MV-4-11 (cell line): ENCODE measurements around the gene MAP6.

ENCODE experiments used
- DNase-seq: peaks from one replicate; lab custom pipeline; 2025; lab: John Stamatoyannopoulos, UW

MAP6 gene

GRCh38 chr11:75667255-75667830 is 1.5 kb downstream of the MAP6 start:
- DNase-seq = no peak

DNA sequence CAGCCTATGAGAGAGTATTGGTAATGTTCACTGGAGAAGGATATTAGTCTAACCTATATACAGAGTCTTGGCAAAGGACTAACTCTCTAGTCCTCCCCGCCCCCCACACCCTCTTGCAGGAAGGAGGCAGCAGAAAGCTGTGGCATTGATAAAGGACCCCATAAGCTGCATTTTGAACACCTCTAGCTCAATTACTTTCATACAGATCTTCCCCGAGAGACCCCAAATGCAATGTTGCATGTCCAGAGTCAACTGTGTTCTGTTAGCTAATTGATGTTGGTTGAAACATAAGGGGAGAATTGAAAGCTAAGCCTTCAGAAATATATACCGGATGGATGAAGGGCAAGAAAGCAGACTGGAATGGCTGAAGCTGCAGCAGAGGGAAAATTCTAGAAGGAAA is 2.8 kb downstream of the MAP6 start:
- no peak for DNase-seq

DNA sequence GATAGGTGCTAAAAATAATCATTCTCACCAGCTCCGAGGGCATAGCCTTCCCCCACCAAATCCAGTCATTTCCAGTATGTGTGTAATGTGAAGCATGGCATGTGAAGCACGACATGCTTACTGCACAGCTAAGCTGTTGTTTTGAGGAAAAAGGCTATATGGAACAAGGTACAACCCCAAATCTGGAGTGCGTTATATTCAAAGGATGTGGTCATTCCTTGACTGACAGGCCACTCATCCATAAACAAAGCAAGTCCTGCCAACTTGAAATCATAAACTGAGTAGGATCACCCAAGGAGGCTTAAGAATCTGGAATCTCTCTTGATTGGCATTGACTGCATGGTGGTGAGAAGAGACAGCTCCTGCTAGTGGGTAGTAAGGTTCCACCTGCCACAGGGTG is 3.7 kb downstream of the MAP6 start:
- DNase-seq = no peak

DNA sequence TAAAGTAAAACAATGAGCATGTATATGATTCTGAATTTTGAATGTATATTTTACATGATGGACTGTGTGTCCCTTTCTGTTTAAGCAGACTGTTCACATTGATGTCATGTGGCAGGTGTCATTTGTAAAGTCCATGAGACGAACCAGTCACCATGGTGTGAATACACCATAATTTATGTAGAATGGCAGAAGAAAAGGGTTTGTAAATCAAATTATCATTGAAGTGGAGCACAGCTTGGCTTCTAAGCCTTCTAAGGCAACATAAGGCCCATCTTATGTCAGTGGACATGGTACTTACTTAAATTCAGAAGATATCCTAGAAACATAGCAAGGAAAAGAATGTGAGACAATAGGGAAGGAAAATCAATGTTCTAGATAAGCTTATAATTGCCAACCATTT is 4.4 kb downstream of the MAP6 start:
- DNase-seq = no peak

DNA sequence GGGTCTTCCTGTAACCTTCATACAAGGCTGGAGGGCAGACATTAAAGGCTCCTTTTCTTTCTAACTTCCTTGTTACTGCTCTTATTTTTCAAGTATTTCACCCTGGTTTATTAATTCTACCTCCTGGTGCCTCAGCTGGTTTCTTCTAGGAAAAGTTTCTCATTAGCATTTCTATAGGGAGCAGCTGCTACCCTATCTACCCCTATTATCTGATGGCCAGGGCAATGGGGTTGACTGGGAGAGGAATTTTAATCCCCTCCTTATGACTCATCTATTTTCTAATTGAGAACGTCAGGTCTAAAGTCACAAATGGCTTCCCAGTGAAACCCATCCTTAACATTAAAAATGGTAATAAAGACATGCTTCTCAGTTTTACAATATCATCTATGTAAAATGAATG is 5.0 kb downstream of the MAP6 start:
- DNase-seq = no peak

DNA sequence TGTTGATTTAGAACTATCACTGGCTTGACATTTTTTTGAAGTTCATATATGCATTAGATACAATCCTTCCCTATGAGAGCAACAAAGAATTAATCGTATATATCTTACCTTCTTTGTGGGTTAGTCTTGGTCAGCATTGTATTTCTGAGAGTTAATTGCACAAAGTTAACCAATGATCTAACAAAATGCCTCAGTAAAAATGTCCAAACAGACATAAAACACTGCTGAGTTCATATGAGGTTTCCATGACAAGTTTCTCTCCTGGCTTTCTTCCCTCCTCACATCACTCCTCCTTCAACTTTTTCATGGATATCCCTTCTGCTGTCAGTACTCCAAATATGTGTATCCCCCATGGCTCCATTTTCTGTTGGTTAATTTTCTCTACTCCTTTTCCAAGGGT is 9.0 kb downstream of the MAP6 start:
- DNase-seq = no peak

DNA sequence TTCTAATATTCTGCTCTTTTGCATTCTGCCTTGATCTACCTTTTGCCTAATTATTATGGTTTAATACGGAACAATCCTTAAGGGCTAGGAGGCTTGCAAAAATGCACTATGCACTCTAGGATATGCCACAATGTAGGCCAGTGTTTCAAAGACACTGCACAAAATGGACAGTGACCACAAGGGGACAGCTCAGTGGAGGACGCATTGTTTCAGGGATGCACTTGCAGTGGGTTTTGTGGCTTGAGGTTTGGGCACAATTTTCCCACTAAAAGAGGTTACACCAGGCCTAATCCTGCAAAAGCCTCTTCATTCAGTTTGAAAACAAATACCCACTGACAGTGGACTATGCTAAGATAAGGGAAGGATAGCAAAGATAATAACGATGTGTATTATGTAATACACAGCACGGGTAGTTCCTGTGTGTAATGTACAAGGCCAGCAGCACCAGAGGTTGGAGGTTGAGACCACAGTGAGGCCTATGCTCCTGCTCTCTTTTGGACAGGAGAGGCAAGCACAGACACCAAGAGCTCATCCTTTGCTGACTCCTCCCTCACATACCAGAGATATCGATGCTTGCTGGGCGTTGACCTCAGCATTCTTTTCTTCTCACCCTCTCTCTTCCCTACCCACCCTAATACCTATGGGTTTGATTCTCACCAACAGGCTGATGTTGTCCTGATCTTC is 12.7 kb downstream of the MAP6 start:
- DNase-seq = peak; percentile 48

DNA sequence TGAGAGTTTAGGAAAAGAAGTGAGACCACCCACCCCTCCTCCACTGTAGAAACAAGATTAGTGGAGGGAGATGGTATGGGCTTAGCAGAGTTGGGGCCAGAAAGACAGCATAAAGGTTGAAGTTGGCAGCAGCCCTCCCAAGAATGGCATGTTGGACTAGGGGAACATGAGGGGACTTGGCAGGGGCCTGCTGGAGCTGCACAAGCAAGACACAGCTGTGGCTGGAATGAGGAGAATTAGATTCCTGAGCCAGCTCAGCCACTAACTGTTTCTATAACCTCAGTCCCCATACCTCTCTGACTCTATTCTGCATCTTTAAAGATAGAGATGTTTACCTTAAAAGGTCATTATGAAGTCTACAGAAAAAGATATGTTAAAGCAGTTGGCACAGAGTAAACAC is 13.2 kb downstream of the MAP6 start:
- no peak for DNase-seq

DNA sequence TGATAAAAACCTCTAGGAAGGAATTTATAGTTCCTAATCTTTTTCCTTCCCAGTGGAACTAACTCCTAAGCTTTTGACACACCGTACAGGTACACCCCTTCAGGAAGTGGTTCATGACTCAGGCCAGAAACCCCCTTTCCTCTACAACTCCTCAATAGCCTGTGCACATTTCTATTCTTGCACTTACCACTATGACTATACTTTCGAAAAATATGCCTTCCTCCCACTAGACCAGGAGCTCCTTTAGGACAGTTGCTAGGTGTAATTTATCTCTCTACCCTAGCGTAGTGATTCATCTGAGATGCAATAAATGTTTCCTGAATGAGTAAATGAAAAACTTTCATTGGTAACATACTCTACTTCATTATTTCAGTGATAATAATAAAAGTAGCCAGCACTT is 14.5 kb downstream of the MAP6 start:
- DNase-seq = no peak

GRCh38 chr11:75653532-75653931 is 15.3 kb downstream of the MAP6 start:
- DNase-seq = no peak

DNA sequence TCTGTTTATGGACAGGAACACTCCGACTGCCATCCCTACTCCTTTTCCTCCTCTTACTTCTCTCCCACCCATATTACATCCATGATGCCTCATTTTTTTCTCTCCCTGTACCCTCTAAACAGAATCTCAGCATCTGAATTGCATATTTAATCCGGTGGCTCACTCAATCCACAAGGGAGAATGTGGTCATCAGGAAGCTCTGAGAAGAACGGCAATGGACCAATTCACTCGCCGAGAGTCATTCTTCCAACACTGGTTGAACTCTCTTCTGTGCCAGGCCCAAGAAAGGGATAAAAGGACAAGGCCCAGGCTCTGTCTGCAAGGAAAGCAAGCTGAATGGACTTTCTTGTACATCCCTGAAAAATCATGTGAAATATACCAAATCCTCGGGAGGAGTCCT is 15.9 kb downstream of the MAP6 start:
- DNase-seq = no peak

GRCh38 chr11:75651218-75651617 is 17.6 kb downstream of the MAP6 start:
- DNase-seq = no peak

DNA sequence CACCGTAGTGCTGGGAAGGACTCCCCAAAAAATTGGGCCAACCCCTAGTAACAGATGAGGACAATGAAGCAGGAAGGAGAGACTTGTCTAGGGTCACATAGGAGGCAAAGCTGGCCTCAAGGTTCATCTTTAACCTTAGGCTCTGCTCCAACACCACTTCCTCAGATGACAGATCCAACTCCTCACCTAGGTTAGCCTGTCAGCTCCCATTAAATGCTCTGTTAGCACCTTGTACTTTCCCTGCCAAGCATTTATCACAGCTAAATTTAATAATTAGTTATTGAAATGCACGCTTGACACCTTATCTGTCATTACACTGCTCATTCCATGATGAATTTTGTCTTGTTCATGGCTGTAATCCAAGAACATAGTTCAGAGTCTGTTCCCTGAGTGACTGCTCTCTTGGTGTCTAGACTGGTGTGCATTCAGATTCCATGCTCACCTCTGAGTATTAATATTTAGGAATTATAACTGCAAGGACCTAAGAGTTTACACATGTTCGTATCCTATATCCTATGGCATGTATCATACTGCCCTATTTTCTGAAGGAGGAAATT is 18.6 kb downstream of the MAP6 start:
- no peak for DNase-seq

GRCh38 chr11:75644946-75645345 is 23.9 kb downstream of the MAP6 start:
- no peak for DNase-seq

GRCh38 chr11:75644370-75644769 is 24.5 kb downstream of the MAP6 start:
- no peak for DNase-seq

DNA sequence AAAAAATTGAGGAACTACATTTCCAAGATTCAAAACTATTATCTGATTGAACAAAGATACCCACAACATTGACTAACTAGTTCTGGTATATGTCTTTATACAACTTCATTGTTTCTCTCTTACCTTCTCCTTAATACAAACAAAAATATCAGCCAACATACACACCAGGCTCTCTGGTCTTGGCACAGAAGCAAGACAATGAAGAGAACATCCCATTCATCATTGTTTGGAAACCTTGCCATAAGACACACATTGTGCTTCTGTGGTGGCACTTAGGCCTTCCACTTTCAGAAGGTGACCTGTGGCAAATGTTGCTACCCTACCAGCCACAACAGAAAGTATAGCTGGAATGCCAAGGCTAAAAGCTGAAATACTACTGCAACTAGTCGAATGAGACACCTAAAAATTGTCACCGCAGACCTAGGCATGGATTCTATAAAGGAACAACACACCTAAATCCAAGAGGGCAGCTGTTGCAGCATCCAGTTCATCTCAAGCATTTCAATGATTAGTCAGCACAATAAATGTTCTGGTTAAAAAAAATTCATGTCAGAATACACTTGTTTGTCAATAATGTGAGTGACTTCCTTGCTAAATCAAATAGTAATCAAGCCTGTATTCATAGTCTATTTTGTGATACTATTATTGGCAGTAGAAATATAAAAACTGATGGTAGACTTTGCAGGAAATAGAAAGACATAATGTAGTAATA is 26.3 kb downstream of the MAP6 start:
- no peak for DNase-seq

DNA sequence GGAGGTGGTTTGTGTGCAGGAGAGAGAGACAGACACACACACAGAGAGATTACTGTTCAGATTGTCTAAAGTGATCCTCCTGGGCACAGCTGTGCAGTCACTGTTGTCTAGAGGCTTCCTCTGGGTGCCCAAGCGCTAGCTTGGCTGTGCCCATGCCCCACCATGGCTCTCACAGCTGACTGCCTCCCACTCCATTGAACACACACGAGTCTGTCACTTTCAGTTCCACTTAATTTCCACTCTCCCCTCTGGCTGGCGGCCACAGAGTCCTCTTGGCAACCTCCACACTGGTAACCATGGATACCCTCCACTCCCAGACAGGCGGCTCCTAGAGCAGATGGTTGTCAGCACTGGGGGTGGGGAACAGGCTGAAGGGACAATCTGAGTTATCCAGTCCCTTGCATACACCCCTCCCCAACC is 29.1 kb downstream of the MAP6 start:
- peak; percentile 97 for DNase-seq

DNA sequence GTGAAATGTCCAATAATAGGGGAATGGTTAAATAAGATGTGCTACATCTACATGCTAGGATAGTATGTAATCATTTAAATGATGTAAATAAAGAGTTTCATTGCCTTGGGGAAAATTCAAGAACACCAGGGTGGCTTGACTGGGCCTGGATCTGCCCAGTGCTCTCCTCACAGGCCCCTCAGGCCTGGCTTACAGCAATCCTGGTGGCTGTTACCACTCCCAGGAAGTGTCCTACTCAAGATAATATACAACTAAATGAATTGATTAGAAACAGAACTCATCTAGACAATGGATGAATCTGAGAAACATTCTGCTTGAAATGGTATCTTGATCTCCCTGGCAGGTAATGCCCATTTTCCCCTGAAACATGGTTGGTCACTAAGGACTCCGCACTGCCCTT is 30.8 kb downstream of the MAP6 start:
- DNase-seq = no peak

DNA sequence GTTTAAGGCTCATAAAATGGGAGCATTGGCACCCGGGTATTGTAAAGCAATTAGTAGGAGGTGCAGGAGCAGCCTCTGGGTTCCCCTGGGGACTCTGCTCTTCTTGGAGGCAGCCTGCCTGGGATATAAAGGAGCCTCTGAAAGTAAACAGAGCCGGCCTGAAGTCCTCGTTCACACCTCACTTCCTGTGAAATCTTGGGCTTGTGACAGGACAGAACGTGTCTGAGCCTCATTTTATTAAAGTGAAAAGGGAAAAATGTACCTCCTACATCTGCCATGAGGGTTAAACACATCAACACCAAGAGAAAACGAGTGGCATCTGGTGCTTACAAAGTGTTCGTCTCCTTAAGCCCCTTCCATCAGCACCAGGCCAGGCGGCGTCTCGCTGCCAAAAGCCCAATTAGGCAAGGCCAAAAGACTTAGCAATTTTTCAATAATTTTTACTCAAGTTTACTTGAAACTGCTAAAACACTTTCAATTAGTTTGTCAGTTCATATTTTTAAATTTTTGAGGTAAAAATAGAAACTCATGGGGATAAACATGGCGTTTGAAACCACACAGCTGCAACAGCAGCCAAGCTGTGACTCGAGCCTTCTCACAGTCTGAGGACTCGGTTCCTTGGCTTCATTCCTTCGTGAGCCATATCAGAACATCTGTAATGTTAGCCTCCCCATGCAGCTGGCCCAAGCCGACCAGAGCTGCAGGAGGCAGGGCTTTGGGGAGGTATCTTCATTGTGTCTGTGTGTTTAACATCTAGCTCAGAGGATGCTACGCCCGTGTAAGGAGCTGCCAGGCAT is 33.6 kb downstream of the MAP6 start:
- no peak for DNase-seq

GRCh38 chr11:75633409-75634066 is 35.3 kb downstream of the MAP6 start:
- DNase-seq = no peak

- DNase-seq = no peak
Measured at GRCh38 chr11:75632962-75633361, 35.9 kb downstream of the MAP6 start.

DNA sequence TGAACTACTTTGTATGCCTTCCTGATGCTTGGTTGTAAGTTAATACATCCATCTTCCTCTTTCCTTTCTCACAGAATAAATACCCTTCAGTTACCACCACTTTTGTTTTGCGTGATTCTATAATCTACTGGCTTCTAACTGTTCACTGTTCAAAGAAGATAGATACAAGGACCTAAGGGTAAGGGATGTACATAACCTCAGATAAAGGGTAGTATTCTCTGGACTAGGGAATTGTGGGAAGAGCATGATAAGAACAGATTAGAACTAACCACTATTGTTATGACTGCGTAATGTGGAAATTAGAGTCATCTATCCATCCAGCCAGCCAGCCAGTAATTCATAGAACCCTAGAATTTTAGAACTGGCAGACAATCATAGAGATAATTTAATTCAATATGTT is 36.4 kb downstream of the MAP6 start:
- no peak for DNase-seq
